GF-D8 (cell line): ENCODE measurements around the gene FXYD3.
"Not testable (repeated sequence)": the region's sequence is repeated elsewhere in the genome, so short reads cannot be mapped to it uniquely, and the experiment has no call there.

Experiments
- DNase-seq: peaks from one replicate; lab custom pipeline; 2025; lab: John Stamatoyannopoulos, UW

Gene FXYD3

GRCh38 chr19:35142606-35143230, 27.1 kb downstream of the FXYD3 start:
- DNase-seq: no peak

GRCh38 chr19:35143231-35143715, 27.6 kb downstream of the FXYD3 start, which contains the start of gene FXYD7:
FXYD7 (plus strand) TSS chr19:35143255; CDS start chr19:35143334, 79 bp downstream.
- no peak for DNase-seq

GRCh38 chr19:35143818-35144217, 28.2 kb downstream of the FXYD3 start:
- no peak for DNase-seq

GRCh38 chr19:35144259-35144599, 28.6 kb downstream of the FXYD3 start:
- DNase-seq: no peak

- no peak for DNase-seq
Measured at GRCh38 chr19:35144600-35145436, 29.2 kb downstream of the FXYD3 start.

GRCh38 chr19:35146746-35147459, 31.3 kb downstream of the FXYD3 start:
- no peak for DNase-seq

- DNase-seq: no peak
Measured at GRCh38 chr19:35149463-35149862, 33.8 kb downstream of the FXYD3 start.

GRCh38 chr19:35150445-35150844, 34.8 kb downstream of the FXYD3 start:
- DNase-seq: no peak

- DNase-seq: no peak
Measured at GRCh38 chr19:35151273-35152065, 35.8 kb downstream of the FXYD3 start.

- DNase-seq: not testable (repeated sequence)
Measured at GRCh38 chr19:35153129-35153522, 37.5 kb downstream of the FXYD3 start.

GRCh38 chr19:35153701-35154524, 38.3 kb downstream of the FXYD3 start:
- DNase-seq: no peak

GRCh38 chr19:35154525-35155406, 39.1 kb downstream of the FXYD3 start, which contains the start of gene FXYD5:
FXYD5 (plus strand) TSS chr19:35154735; CDS start chr19:35155551, 816 bp downstream.
- peak; percentile 81 for DNase-seq

GRCh38 chr19:35155441-35155840, 39.8 kb downstream of the FXYD3 start:
- DNase-seq: no peak

GRCh38 chr19:35155981-35156672, 40.5 kb downstream of the FXYD3 start:
- no peak for DNase-seq

GRCh38 chr19:35156673-35157014, 41.0 kb downstream of the FXYD3 start:
- DNase-seq: no peak

GRCh38 chr19:35157431-35157830, 41.8 kb downstream of the FXYD3 start:
- no peak for DNase-seq

GRCh38 chr19:35159606-35160005, 44.0 kb downstream of the FXYD3 start:
- DNase-seq: no peak

GRCh38 chr19:35160629-35161433, 45.2 kb downstream of the FXYD3 start:
- DNase-seq: no peak

- DNase-seq: no peak
Measured at GRCh38 chr19:35161434-35161743, 45.8 kb downstream of the FXYD3 start.
